ENCODE results near the gene U2AF2. TPM values are rescaled to one million over a fixed set of nuclear protein-coding genes. Genes with fewer than 3 reads are reported as not detected.

U2AF2 gene
- total RNA-seq, 1 donor from 2014 or later, result 194 TPM

GRCh38 chr19:55694656-55695491 is 40.0 kb downstream of the U2AF2 start:
- Mint-ChIP-seq H3K27me3 (ENCODE audit: low read depth, unreplicated experiment) (no peaks in the 10 kb centered on the region), H3K4me3 (ENCODE audit: unreplicated experiment) (no peak overlapping the region), H3K4me1 (ENCODE audit: low read depth, unreplicated experiment) (no peaks in the 10 kb centered on the region), H3K27ac (ENCODE audit: unreplicated experiment) (no peak overlapping the region), H3K36me3 (ENCODE audit: low read depth, unreplicated experiment) (peaks cover 19% of the 10 kb centered on the region), H3K9me3 (ENCODE audit: unreplicated experiment) (no peaks in the 10 kb centered on the region)
- no peaks in the 10 kb centered on the region for H3K79me2 ChIP-seq (ENCODE audit: insufficient read depth, low read length)
- H3K4me2 ChIP-seq (ENCODE audit: low read length), result no peak overlapping the region
- H3K4me3 ChIP-seq (ENCODE audit: insufficient read depth, low read depth, low read length), result no peak overlapping the region
- no peak for FAIRE-seq
- TF ChIP-seq CTCF (IDR thresholded peaks at IDR 0.05; ENCODE audit: insufficient read depth, low read depth, low read length) (no peak), EZH2 (IDR thresholded peaks at IDR 0.05; ENCODE audit: insufficient read depth, low read length) (no peak)
- H3K9ac ChIP-seq (ENCODE audit: low read length), result no peak overlapping the region
- H3K27ac ChIP-seq (ENCODE audit: low read depth, low read length), result no peak overlapping the region
- no peaks in the 10 kb centered on the region for H3K27me3 ChIP-seq (ENCODE audit: insufficient read depth, low read length)
- no peaks in the 10 kb centered on the region for H3K9me3 ChIP-seq (ENCODE audit: insufficient read depth, low read depth, low read length)
- no peak overlapping the region for H2AFZ ChIP-seq (ENCODE audit: low read depth, low read length)
- peaks cover 5% of the 10 kb centered on the region for H3K36me3 ChIP-seq (ENCODE audit: insufficient read depth, low read length)
- DNase-seq (ENCODE audit: low read depth), result no peak
- no peaks in the 10 kb centered on the region for H3K4me1 ChIP-seq (ENCODE audit: insufficient read depth, low read length)
- no peaks in the 10 kb centered on the region for H4K20me1 ChIP-seq (ENCODE audit: insufficient read depth, low read length)

- Mint-ChIP-seq H3K4me1 (ENCODE audit: low read depth, unreplicated experiment) (no peaks in the 10 kb centered on the region), H3K4me3 (ENCODE audit: unreplicated experiment) (no peak overlapping the region), H3K27ac (ENCODE audit: unreplicated experiment) (no peak overlapping the region), H3K27me3 (ENCODE audit: low read depth, unreplicated experiment) (no peaks in the 10 kb centered on the region), H3K9me3 (ENCODE audit: unreplicated experiment) (no peaks in the 10 kb centered on the region), H3K36me3 (ENCODE audit: low read depth, unreplicated experiment) (peaks cover 22% of the 10 kb centered on the region)
- H3K4me3 ChIP-seq (ENCODE audit: insufficient read depth, low read depth, low read length), result no peak overlapping the region
- no peaks in the 10 kb centered on the region for H3K27me3 ChIP-seq (ENCODE audit: insufficient read depth, low read length)
- H3K36me3 ChIP-seq (ENCODE audit: insufficient read depth, low read length), result peaks cover 5% of the 10 kb centered on the region
- FAIRE-seq, result no peak
- no peak overlapping the region for H3K4me2 ChIP-seq (ENCODE audit: low read length)
- TF ChIP-seq CTCF (IDR thresholded peaks at IDR 0.05; ENCODE audit: insufficient read depth, low read depth, low read length) (no peak), EZH2 (IDR thresholded peaks at IDR 0.05; ENCODE audit: insufficient read depth, low read length) (no peak)
- no peaks in the 10 kb centered on the region for H3K9me3 ChIP-seq (ENCODE audit: insufficient read depth, low read depth, low read length)
- no peak overlapping the region for H3K9ac ChIP-seq (ENCODE audit: low read length)
- H3K4me1 ChIP-seq (ENCODE audit: insufficient read depth, low read length), result no peaks in the 10 kb centered on the region
- H4K20me1 ChIP-seq (ENCODE audit: insufficient read depth, low read length), result no peaks in the 10 kb centered on the region
- H3K79me2 ChIP-seq (ENCODE audit: insufficient read depth, low read length), result no peaks in the 10 kb centered on the region
- DNase-seq (ENCODE audit: low read depth), result no peak
- H3K27ac ChIP-seq (ENCODE audit: low read depth, low read length), result no peak overlapping the region
- H2AFZ ChIP-seq (ENCODE audit: low read depth, low read length), result no peak overlapping the region
Observed at GRCh38 chr19:55695511-55696290, 40.9 kb downstream of the U2AF2 start.

Measured in astrocyte (in vitro differentiated cells and primary cell).